ENCODE data around the gene ENAH. TPM values are rescaled to one million over a fixed set of nuclear protein-coding genes. Genes with fewer than 3 reads are reported as not detected.

ENAH gene
- 25.0 and 51.1 TPM in 2 replicates for total RNA-seq

DNA sequence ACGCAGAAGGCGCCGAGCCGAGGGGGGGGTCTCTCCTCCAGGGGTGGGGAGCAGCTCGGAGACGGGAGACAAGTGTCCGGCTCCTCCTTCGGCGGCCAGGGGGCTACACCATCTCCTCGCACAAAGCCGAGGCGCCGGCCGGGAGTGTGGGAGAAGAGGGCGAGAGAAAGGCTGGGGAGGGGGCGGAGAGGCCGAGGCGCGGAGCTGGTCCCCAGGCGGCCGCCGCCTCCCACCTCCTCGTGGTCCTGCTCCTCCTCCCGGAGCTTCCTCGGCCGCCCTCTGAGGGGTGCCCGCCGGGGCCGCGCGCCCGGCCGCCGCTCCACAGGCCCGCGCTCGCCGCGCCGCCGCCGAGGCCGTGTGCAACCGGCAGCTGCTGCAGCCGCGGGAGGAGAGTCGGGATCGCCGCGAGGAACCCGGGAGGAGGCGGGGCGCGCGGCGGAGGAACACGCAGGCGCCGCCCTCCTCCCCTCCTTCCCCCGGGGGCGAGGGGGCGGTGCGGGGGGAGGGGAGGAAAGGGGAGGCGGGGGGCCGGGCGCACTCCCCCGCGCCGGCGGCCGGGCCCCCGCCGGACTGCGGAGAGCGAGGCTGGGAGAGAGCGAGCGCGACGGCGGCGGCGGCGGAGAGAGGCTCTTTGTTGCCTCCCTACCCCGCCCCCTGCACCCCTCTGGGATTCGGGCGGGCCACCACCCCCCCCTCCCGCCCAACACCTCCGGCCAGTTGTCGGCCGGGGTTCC is at the start of gene ENAH:
Gene ENAH, minus strand, starts transcription at position 395 of the 734 bp plus-strand sequence. CDS start 433 bp downstream, outside the sequence.

Other genes with a start within 250 kb of the ENAH start
- 64.6 and 68.8 TPM in 2 replicates for gene LBR, start 225.1 kb downstream of the ENAH start, total RNA-seq
- gene SRP9, start 124.7 kb upstream of the ENAH start, total RNA-seq = 303 and 378 TPM in 2 replicates
- 2.9 and 7.9 TPM in 2 replicates for gene EPHX1, start 157.0 kb upstream of the ENAH start, total RNA-seq
- 5.8 and 15.8 TPM in 2 replicates for gene TMEM63A, start 229.3 kb upstream of the ENAH start, total RNA-seq
- under 0.01 TPM in 1 of 2 replicates, not detected in the other for gene LEFTY1, start 236.0 kb upstream of the ENAH start, total RNA-seq